Measurements from ENCODE around the gene SH3BGRL. TPM values are rescaled to one million over a fixed set of nuclear protein-coding genes. Genes with fewer than 3 reads are reported as not detected.

The SH3BGRL gene
- total and polyA plus RNA-seq, 9 donors = 88.3 to 257 (median 125) TPM

GRCh38 chrX:81229901-81230300 lies 28.0 kb downstream of the SH3BGRL start:
- Histone ChIP-seq H3K36me3 (no peaks in the 10 kb centered on the region), H3K9me3 (no peaks in the 10 kb centered on the region), H3K27me3 (no peaks in the 10 kb centered on the region), H3K4me3 (no peak overlapping the region), H3K4me1 (ENCODE audit: insufficient read depth) (peaks cover 1% of the 10 kb centered on the region), H3K27ac (no peak overlapping the region)
- DNase-seq = no peak
- 62 to 77% (median 69%) methylated on average over 2 of the region's 2 CpGs for WGBS, 3 donors
- TF ChIP-seq, protein P1, sequence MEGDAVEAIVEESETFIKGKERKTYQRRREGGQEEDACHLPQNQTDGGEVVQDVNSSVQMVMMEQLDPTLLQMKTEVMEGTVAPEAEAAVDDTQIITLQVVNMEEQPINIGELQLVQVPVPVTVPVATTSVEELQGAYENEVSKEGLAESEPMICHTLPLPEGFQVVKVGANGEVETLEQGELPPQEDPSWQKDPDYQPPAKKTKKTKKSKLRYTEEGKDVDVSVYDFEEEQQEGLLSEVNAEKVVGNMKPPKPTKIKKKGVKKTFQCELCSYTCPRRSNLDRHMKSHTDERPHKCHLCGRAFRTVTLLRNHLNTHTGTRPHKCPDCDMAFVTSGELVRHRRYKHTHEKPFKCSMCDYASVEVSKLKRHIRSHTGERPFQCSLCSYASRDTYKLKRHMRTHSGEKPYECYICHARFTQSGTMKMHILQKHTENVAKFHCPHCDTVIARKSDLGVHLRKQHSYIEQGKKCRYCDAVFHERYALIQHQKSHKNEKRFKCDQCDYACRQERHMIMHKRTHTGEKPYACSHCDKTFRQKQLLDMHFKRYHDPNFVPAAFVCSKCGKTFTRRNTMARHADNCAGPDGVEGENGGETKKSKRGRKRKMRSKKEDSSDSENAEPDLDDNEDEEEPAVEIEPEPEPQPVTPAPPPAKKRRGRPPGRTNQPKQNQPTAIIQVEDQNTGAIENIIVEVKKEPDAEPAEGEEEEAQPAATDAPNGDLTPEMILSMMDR (IDR thresholded peaks at IDR 0.05) = no peak
- TF ChIP-seq EP300 (IDR thresholded peaks at IDR 0.05) (no peak), POLR2A (IDR thresholded peaks at IDR 0.05) (no peak)
- intact Hi-C loops (cut with DNase I) = no loop called here

DNA sequence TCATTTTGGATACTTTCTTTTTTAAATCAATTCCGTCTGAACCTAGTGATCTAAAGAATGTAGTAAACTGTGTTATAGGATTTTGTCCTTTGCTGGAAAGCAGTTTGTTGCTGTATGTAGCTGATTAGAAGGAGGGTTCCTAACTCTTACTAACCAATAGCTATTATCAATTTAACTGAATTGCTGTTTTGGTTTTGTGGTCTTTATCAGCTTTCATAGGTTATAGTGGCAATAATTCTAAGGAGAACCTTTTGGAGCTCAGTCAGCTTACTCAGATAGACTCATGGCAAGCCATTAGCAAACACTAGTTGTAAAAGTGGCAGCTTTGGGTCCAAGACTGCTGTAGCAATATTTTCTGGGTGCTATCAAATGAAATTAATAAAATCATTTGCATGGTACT lies 29.6 kb downstream of the SH3BGRL start:
- intact Hi-C loops (cut with DNase I) = no loop called here
- Histone ChIP-seq H3K4me1 (ENCODE audit: insufficient read depth) (peaks cover 1% of the 10 kb centered on the region), H3K36me3 (no peaks in the 10 kb centered on the region), H3K4me3 (no peak overlapping the region), H3K27ac (no peak overlapping the region), H3K27me3 (no peaks in the 10 kb centered on the region), H3K9me3 (no peaks in the 10 kb centered on the region)
- DNase-seq = no peak
- 37 to 45% (median 43%) methylated on average over 1 of the region's 1 CpG for WGBS, 3 donors
- TF ChIP-seq, protein P1 (IDR thresholded peaks at IDR 0.05) = no peak
- TF ChIP-seq POLR2A (IDR thresholded peaks at IDR 0.05) (no peak), EP300 (IDR thresholded peaks at IDR 0.05) (no peak)

DNA sequence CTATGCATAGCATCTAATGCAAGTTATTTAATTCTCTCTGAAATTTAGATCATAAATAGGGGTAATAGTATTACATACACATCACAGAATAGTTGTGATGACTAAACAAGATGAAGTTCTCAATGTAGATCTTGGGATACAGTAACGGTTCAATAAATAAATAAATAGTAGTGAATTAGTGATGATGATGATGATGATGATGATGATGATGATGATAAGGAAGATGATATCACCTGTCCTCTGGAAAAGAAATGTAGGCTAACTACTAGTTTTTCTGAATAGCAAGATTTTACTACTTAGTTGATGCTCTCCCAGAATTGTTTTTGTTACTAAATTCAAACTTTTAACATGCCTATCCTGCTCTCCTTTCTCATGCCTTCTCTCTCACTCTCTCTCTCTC lies 30.3 kb downstream of the SH3BGRL start:
- Histone ChIP-seq H3K27ac (no peak overlapping the region), H3K4me1 (ENCODE audit: insufficient read depth) (peaks cover 1% of the 10 kb centered on the region), H3K4me3 (no peak overlapping the region), H3K27me3 (no peaks in the 10 kb centered on the region), H3K9me3 (no peaks in the 10 kb centered on the region), H3K36me3 (no peaks in the 10 kb centered on the region)
- DNase-seq = no peak
- 72 to 87% (median 83%) methylated on average over 1 of the region's 1 CpG for WGBS, 3 donors
- intact Hi-C loops (cut with DNase I) = no loop called here
- TF ChIP-seq EP300 (IDR thresholded peaks at IDR 0.05) (no peak), POLR2A (IDR thresholded peaks at IDR 0.05) (no peak)
- TF ChIP-seq, protein P1 (IDR thresholded peaks at IDR 0.05) = no peak

DNA sequence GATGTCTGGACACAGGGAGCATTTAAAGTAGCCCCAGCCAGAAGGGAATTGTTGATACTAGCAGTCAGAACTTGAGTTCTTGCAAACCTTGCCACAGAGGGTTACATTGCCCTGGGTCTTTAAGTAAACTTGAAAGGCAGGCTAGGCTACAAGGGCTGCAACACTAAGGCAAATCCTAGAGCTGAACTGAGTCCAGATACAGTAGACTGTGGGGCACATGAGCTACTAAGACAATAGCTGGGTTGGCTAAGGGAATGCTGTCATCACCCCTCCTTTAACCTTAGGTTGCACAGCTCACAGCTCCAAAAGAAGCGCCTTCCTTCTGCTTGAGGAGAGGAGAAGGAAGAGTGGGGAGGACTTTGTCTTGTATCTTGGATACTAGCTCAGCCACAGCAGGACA lies 35.6 kb downstream of the SH3BGRL start:
- no peak overlapping the region for H3K27ac ChIP-seq
- intact Hi-C loops (cut with DNase I) = no loop called here

More for the DNA sequence above, 35.6 kb downstream of the SH3BGRL start:
- H3K4me3 ChIP-seq = no peak overlapping the region
- H3K36me3 ChIP-seq = no peaks in the 10 kb centered on the region
- no peaks in the 10 kb centered on the region for H3K4me1 ChIP-seq (ENCODE audit: insufficient read depth)
- H3K27me3 ChIP-seq = no peaks in the 10 kb centered on the region
- H3K9me3 ChIP-seq = peaks cover 0 to 6% of the 10 kb centered on the region in 2 donors
- no peak for DNase-seq
- 63 to 69% (median 67%) methylated on average over 1 of the region's 1 CpG for WGBS, 3 donors
- TF ChIP-seq EP300 (IDR thresholded peaks at IDR 0.05) (no peak), POLR2A (IDR thresholded peaks at IDR 0.05) (no peak)
- TF ChIP-seq, protein P1 (IDR thresholded peaks at IDR 0.05) = no peak
